ENCODE measurements around the gene CTNNA3. TPM values are rescaled to one million over a fixed set of nuclear protein-coding genes. Genes with fewer than 3 reads are reported as not detected.
"Not testable (repeated sequence)": the region's sequence is repeated elsewhere in the genome, so short reads cannot be mapped to it uniquely, and the experiment has no call there.

The CTNNA3 gene
- total and polyA plus RNA-seq, 4 donors, result 0.38 to 8.9 (median 5.2) TPM

GRCh38 chr10:67603086-67603485, 92.9 kb downstream of the CTNNA3 start:
- Histone ChIP-seq H3K27ac (ENCODE audit: low read depth in 1 of 2, low read length in 2 of 2) (no peak overlapping the region), H3K4me1 (ENCODE audit: control insufficient read depth in 1 of 2, insufficient read depth in 2 of 2, low read length in 2 of 2) (peaks cover 2 to 3% of the 10 kb centered on the region in 2 donors)
- intact Hi-C loops (cut with DNase I), result no loop called here

DNA sequence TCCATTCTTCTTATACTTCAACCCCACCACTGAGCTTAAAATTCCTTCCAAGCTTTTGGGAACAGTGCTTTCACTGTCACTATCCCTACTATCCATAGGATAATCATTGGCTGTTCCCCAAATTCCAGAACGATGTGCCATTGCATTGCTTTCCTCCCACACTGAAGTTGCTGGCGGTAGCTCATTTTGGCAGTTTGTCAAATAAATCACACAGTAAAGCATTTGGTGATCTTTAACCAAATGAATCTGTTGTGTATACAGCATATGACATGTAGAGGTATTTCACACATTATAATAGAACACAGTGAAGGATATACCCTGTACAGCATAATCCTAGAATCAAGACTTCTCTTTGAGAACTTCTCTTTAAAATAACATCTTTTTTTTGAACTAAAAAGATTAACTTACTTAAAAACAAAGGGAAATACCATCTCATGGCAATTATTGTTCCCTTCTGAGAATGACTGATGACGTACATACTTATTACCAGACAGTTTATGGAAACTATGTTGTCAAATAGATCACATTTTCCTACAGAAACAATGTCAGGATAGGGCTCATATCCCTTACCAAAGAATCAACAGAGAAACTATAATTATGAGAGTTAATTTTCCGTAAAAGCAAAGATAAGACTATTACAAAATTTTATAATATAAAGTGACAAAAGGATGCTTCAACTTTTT, 93.6 kb downstream of the CTNNA3 start:
- ATAC-seq (ENCODE audit: low FRiP score), result no peak
- H3K27ac ChIP-seq (ENCODE audit: low read depth in 1 of 2, low read length in 2 of 2), result no peak overlapping the region
- intact Hi-C loops (cut with DNase I), result no loop called here

More at GRCh38 chr10:67603086-67603485, 92.9 kb downstream of the CTNNA3 start:
- peaks cover 0 to 2% of the 10 kb centered on the region in 2 donors for H3K36me3 ChIP-seq (ENCODE audit: control insufficient read depth in 1 of 2, insufficient read depth in 2 of 2, low read length in 1 of 2)
- H3K4me3 ChIP-seq (ENCODE audit: low read length in 2 of 2), result no peak overlapping the region
- DNase-seq (no peak), ATAC-seq (ENCODE audit: low FRiP score) (no peak)
- 95 to 96% methylated on average over 8 of the region's 8 CpGs for whole genome bisulfite sequencing, 2 donors
- H3K27me3 ChIP-seq (ENCODE audit: control insufficient read depth in 1 of 2, insufficient read depth in 2 of 2, low read length in 1 of 2), result no peaks in the 10 kb centered on the region
- no peaks in the 10 kb centered on the region for H3K9me3 ChIP-seq (ENCODE audit: control insufficient read depth, low read length)

GRCh38 chr10:67599597-67599996, 96.4 kb downstream of the CTNNA3 start:
- Histone ChIP-seq H3K27ac (ENCODE audit: low read depth in 1 of 2, low read length in 2 of 2) (no peak overlapping the region), H3K9me3 (ENCODE audit: control insufficient read depth, low read length) (no peaks in the 10 kb centered on the region), H3K27me3 (ENCODE audit: control insufficient read depth in 1 of 2, insufficient read depth in 2 of 2, low read length in 1 of 2) (no peaks in the 10 kb centered on the region), H3K36me3 (ENCODE audit: control insufficient read depth in 1 of 2, insufficient read depth in 2 of 2, low read length in 1 of 2) (peaks cover 0 to 2% of the 10 kb centered on the region in 2 donors), H3K4me3 (ENCODE audit: low read length in 2 of 2) (no peak overlapping the region), H3K4me1 (ENCODE audit: control insufficient read depth in 1 of 2, insufficient read depth in 2 of 2, low read length in 2 of 2) (no peaks in the 10 kb centered on the region)
- ATAC-seq (ENCODE audit: low FRiP score) (no peak), DNase-seq (no peak)
- intact Hi-C loops (cut with DNase I), result no loop called here

More for the DNA sequence above, 93.6 kb downstream of the CTNNA3 start:
- Histone ChIP-seq H3K4me3 (ENCODE audit: low read length in 2 of 2) (no peak overlapping the region), H3K36me3 (ENCODE audit: control insufficient read depth in 1 of 2, insufficient read depth in 2 of 2, low read length in 1 of 2) (peaks cover 0 to 2% of the 10 kb centered on the region in 2 donors), H3K27me3 (ENCODE audit: control insufficient read depth in 1 of 2, insufficient read depth in 2 of 2, low read length in 1 of 2) (no peaks in the 10 kb centered on the region), H3K4me1 (ENCODE audit: control insufficient read depth in 1 of 2, insufficient read depth in 2 of 2, low read length in 2 of 2) (peaks cover 2 to 3% of the 10 kb centered on the region in 2 donors), H3K9me3 (ENCODE audit: control insufficient read depth, low read length) (no peaks in the 10 kb centered on the region)
- DNase-seq, result no peak
- 43 to 47% methylated on average over 4 of the region's 4 CpGs for WGBS, 2 donors

GRCh38 chr10:67596641-67597040, 99.4 kb downstream of the CTNNA3 start:
- H3K27ac ChIP-seq (ENCODE audit: low read depth in 1 of 2, low read length in 2 of 2), result no peak overlapping the region
- no peaks in the 10 kb centered on the region for H3K4me1 ChIP-seq (ENCODE audit: control insufficient read depth in 1 of 2, insufficient read depth in 2 of 2, low read length in 2 of 2)
- no peaks in the 10 kb centered on the region for H3K36me3 ChIP-seq (ENCODE audit: control insufficient read depth in 1 of 2, insufficient read depth in 2 of 2, low read length in 1 of 2)
- H3K4me3 ChIP-seq (ENCODE audit: low read length in 2 of 2), result no peak overlapping the region
- intact Hi-C loops (cut with DNase I), result no loop called here
- ATAC-seq (ENCODE audit: low FRiP score), result no peak
- no peaks in the 10 kb centered on the region for H3K27me3 ChIP-seq (ENCODE audit: control insufficient read depth in 1 of 2, insufficient read depth in 2 of 2, low read length in 1 of 2)
- no peak for DNase-seq
- no peaks in the 10 kb centered on the region for H3K9me3 ChIP-seq (ENCODE audit: control insufficient read depth, low read length)

DNA sequence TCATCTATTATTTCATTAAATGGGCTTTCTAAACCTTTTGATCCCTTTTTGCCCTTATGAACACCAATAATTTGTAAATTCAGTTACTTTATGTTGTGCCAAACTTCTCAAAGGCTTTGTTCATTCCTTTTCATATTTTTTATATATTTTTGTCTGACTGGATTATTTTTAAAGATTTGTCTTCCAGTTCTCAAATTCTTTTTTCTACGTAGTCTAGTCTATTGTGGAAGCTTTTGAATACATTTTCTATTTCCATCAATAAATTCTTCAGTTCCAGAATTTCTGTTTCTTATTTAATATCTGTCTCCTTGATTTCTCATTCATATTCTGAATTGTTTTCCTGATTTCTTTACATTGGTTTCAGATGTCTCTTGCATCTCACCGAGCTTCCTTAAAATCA, 108.2 kb downstream of the CTNNA3 start:
- intact Hi-C loops (cut with DNase I), result no loop called here
- no peaks in the 10 kb centered on the region for H3K4me1 ChIP-seq (ENCODE audit: control insufficient read depth in 1 of 2, insufficient read depth in 2 of 2, low read length in 2 of 2)
- H3K36me3 ChIP-seq (ENCODE audit: control insufficient read depth in 1 of 2, insufficient read depth in 2 of 2, low read length in 1 of 2), result no peaks in the 10 kb centered on the region
- H3K9me3 ChIP-seq (ENCODE audit: control insufficient read depth, low read length), result peaks cover 3% of the 10 kb centered on the region
- H3K27me3 ChIP-seq (ENCODE audit: control insufficient read depth in 1 of 2, insufficient read depth in 2 of 2, low read length in 1 of 2), result no peaks in the 10 kb centered on the region
- no peak overlapping the region for H3K27ac ChIP-seq (ENCODE audit: low read depth in 1 of 2, low read length in 2 of 2)
- H3K4me3 ChIP-seq (ENCODE audit: low read length in 2 of 2), result no peak overlapping the region
- WGBS, 2 donors, result 89 to 96% methylated on average over 2 of the region's 2 CpGs
- no peak for ATAC-seq (ENCODE audit: low FRiP score)
- DNase-seq, result no peak

DNA sequence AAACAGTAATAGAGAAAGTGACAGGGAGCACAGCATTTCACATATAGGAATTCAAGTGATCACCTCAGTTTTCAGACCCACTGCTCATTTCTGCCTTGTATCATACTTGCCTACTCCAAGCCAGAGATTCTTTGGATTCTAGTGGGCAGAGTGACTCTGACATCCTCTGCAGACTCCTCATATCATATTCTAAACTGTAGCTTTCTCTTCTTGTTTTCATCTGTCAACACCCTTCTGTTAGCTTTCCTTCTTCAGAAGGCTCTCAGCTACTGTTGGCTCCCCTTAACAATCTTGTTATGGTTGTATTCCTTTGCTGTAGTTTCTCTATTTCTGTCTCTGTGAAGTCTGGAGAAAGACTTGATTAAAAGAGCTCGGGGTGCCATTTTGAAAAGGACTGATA, 120.5 kb downstream of the CTNNA3 start:
- ATAC-seq (ENCODE audit: low FRiP score) (no peak), DNase-seq (no peak)
- Histone ChIP-seq H3K4me3 (ENCODE audit: low read length in 2 of 2) (no peak overlapping the region), H3K27ac (ENCODE audit: low read depth in 1 of 2, low read length in 2 of 2) (no peak overlapping the region), H3K9me3 (ENCODE audit: control insufficient read depth, low read length) (no peaks in the 10 kb centered on the region), H3K36me3 (ENCODE audit: control insufficient read depth in 1 of 2, insufficient read depth in 2 of 2, low read length in 1 of 2) (no peaks in the 10 kb centered on the region), H3K4me1 (ENCODE audit: control insufficient read depth in 1 of 2, insufficient read depth in 2 of 2, low read length in 2 of 2) (no peaks in the 10 kb centered on the region), H3K27me3 (ENCODE audit: control insufficient read depth in 1 of 2, insufficient read depth in 2 of 2, low read length in 1 of 2) (no peaks in the 10 kb centered on the region)
- 80 to 81% methylated on average over 1 of the region's 1 CpG for WGBS, 2 donors
- intact Hi-C loops (cut with DNase I), result no loop called here

DNA sequence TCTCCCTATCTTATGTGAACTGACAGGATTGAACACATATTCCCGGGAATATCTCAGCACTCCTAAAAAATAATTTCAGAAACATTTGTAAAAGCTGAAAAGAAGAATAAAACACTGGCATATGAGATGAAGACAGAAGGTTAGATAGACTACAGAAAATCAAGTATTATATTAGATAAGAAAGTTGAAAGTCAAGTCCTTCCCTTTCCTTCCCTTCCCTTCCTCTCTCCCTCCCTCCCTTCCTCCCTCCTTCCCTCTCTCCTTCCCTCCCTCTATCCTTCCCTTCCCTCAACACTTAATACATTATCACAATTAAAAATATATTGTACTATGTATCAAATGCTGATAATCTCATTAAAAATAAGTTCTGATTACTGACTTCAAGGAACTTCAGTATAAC, 122.5 kb downstream of the CTNNA3 start:
- intact Hi-C loops (cut with DNase I), result no loop called here
- Histone ChIP-seq H3K36me3 (ENCODE audit: control insufficient read depth in 1 of 2, insufficient read depth in 2 of 2, low read length in 1 of 2) (no peaks in the 10 kb centered on the region), H3K4me1 (ENCODE audit: control insufficient read depth in 1 of 2, insufficient read depth in 2 of 2, low read length in 2 of 2) (no peaks in the 10 kb centered on the region), H3K27me3 (ENCODE audit: control insufficient read depth in 1 of 2, insufficient read depth in 2 of 2, low read length in 1 of 2) (no peaks in the 10 kb centered on the region), H3K9me3 (ENCODE audit: control insufficient read depth, low read length) (no peaks in the 10 kb centered on the region), H3K27ac (ENCODE audit: low read depth in 1 of 2, low read length in 2 of 2) (no peak overlapping the region), H3K4me3 (ENCODE audit: low read length in 2 of 2) (no peak overlapping the region)
- 83 to 100% methylated on average over 1 of the region's 1 CpG for WGBS, 2 donors
- DNase-seq (no peak), ATAC-seq (ENCODE audit: low FRiP score) (no peak)

- H3K4me3 ChIP-seq (ENCODE audit: low read length in 2 of 2), result no peak overlapping the region
- WGBS, 2 donors, result 33% methylated on average over 5 of the region's 5 CpGs
- no peak for ATAC-seq (ENCODE audit: low FRiP score)
- H3K4me1 ChIP-seq (ENCODE audit: control insufficient read depth in 1 of 2, insufficient read depth in 2 of 2, low read length in 2 of 2), result no peaks in the 10 kb centered on the region
- intact Hi-C loops (cut with DNase I), result no loop called here
- H3K27ac ChIP-seq (ENCODE audit: low read depth in 1 of 2, low read length in 2 of 2), result no peak overlapping the region
- no peaks in the 10 kb centered on the region for H3K27me3 ChIP-seq (ENCODE audit: control insufficient read depth in 1 of 2, insufficient read depth in 2 of 2, low read length in 1 of 2)
- no peak for DNase-seq
- H3K9me3 ChIP-seq (ENCODE audit: control insufficient read depth, low read length), result no peaks in the 10 kb centered on the region
- no peaks in the 10 kb centered on the region for H3K36me3 ChIP-seq (ENCODE audit: control insufficient read depth in 1 of 2, insufficient read depth in 2 of 2, low read length in 1 of 2)
Observed at GRCh38 chr10:67571503-67571902, 124.5 kb downstream of the CTNNA3 start.

GRCh38 chr10:67558311-67558710, 137.7 kb downstream of the CTNNA3 start:
- ATAC-seq (ENCODE audit: low FRiP score); H3K4me3 ChIP-seq (ENCODE audit: low read length in 2 of 2); H3K4me1 ChIP-seq (ENCODE audit: control insufficient read depth in 1 of 2, insufficient read depth in 2 of 2, low read length in 2 of 2); H3K9me3 ChIP-seq (ENCODE audit: control insufficient read depth, low read length); H3K36me3 ChIP-seq (ENCODE audit: control insufficient read depth in 1 of 2, insufficient read depth in 2 of 2, low read length in 1 of 2); DNase-seq; H3K27ac ChIP-seq (ENCODE audit: low read depth in 1 of 2, low read length in 2 of 2); H3K27me3 ChIP-seq (ENCODE audit: control insufficient read depth in 1 of 2, insufficient read depth in 2 of 2, low read length in 1 of 2); intact Hi-C loops (cut with DNase I): not testable (repeated sequence)
- WGBS, 2 donors, result 96 to 97% methylated on average over 14 of the region's 14 CpGs
